HL-60 (cell line): ENCODE measurements around the gene TMED10.

Experiments used
- SPI1 ChIP-seq: IDR thresholded peaks from 2 replicates; pipeline ENCODE4 v1.6.1; 2012; ENCODE audit warnings: low read depth, mild to moderate bottlenecking, borderline replicate concordance
- TF ChIP-seq, protein P1 (sequence below): IDR thresholded peaks from one replicate; pipeline ENCODE4 v1.5.1; 2011; ENCODE audit warnings: low read length, control low read depth, inconsistent platforms; ENCODE audit not compliant: insufficient read depth

GRCh38 chr14:75216427-75217006 lies 40.1 kb upstream of the TMED10 start:
- TF ChIP-seq SPI1 = no peak
- TF ChIP-seq, protein P1, sequence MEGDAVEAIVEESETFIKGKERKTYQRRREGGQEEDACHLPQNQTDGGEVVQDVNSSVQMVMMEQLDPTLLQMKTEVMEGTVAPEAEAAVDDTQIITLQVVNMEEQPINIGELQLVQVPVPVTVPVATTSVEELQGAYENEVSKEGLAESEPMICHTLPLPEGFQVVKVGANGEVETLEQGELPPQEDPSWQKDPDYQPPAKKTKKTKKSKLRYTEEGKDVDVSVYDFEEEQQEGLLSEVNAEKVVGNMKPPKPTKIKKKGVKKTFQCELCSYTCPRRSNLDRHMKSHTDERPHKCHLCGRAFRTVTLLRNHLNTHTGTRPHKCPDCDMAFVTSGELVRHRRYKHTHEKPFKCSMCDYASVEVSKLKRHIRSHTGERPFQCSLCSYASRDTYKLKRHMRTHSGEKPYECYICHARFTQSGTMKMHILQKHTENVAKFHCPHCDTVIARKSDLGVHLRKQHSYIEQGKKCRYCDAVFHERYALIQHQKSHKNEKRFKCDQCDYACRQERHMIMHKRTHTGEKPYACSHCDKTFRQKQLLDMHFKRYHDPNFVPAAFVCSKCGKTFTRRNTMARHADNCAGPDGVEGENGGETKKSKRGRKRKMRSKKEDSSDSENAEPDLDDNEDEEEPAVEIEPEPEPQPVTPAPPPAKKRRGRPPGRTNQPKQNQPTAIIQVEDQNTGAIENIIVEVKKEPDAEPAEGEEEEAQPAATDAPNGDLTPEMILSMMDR = no peak
